H1 (cell line): Measurements from ENCODE around the gene MRTFB. TPM values are rescaled to one million over a fixed set of nuclear protein-coding genes. Genes with fewer than 3 reads are reported as not detected.

Experiments
- CTCF ChIA-PET: fragments of 300-600 bp; sonication (Branson Sonifier 250); formaldehyde crosslinking; loops from one replicate; lab custom pipeline; 2021; ENCODE audit not compliant: partially characterized antibody; lab: Charles Lee
- POLR2A ChIA-PET: fragments of 300-600 bp; sonication (Branson Sonifier 250); formaldehyde crosslinking; loops from one replicate; lab custom pipeline; 2021; ENCODE audit warnings: inconsistent platforms; ENCODE audit not compliant: partially characterized antibody; lab: Charles Lee
- DNase-seq, 2 experiments: peaks; one replicate each; pipeline versions ENCODE4 v3.0.0 to v3.0.0-alpha.2; 2010 to 2022; ENCODE audit warnings: low spot score in 2 of 2, low read depth in 1 of 2, mixed read lengths in 1 of 2
- FAIRE-seq: peaks from 2 replicates; lab custom pipeline; 2011; peaks lifted over from hg19 to GRCh38; lab: Jason Lieb, UNC
- H2AFZ ChIP-seq: 2 replicates; pipeline ENCODE4 v1.8.1; 2012; ENCODE audit warnings: low read length, inconsistent platforms
- H2AK5ac ChIP-seq: 2 replicates; pipeline ENCODE4 v1.6.1; 2013; ENCODE audit warnings: low read depth, low read length
- H2BK120ac ChIP-seq: replicated peaks from 2 replicates; pipeline ENCODE3; 2013; ENCODE audit warnings: low read depth, low read length, inconsistent platforms
- H2BK12ac ChIP-seq: 2 replicates; pipeline ENCODE4 v1.6.1; 2013; ENCODE audit warnings: low read depth, low read length
- H2BK15ac ChIP-seq: 2 replicates; pipeline ENCODE4 v1.6.1; 2013; ENCODE audit warnings: low read length
- H2BK20ac ChIP-seq: 2 replicates; pipeline ENCODE4 v1.6.1; 2013; ENCODE audit warnings: low read length
- H2BK5ac ChIP-seq: 2 replicates; pipeline ENCODE4 v1.6.1; 2013; ENCODE audit warnings: low read depth, low read length
- H3K14ac ChIP-seq: 2 replicates; pipeline ENCODE4 v1.6.1; 2013; ENCODE audit warnings: inconsistent platforms; ENCODE audit not compliant: insufficient read length
- H3K18ac ChIP-seq: 2 replicates; pipeline ENCODE4 v1.6.1; 2013; ENCODE audit warnings: low read length; ENCODE audit errors: extremely low read depth
- H3K23ac ChIP-seq: 2 replicates; pipeline ENCODE4 v1.6.1; 2013; ENCODE audit warnings: inconsistent platforms; ENCODE audit not compliant: insufficient read length
- H3K23me2 ChIP-seq: 2 replicates; pipeline ENCODE4 v1.6.1; 2013; ENCODE audit warnings: low read depth, low read length
- H3K27ac ChIP-seq: 2 replicates; pipeline ENCODE4 v1.6.1; 2011; ENCODE audit warnings: low read depth, low read length, inconsistent platforms
- H3K27me3 ChIP-seq, 4 experiments: replicated peaks in 1 of 4; 1 replicate in 1 of 4; 2 replicates in 3 of 4; pipeline versions ENCODE4 v1.6.1 to v1.8.1; 2011 to 2013; ENCODE audit warnings: low read length in 3 of 4, mild to moderate bottlenecking in 3 of 4, inconsistent platforms in 2 of 4, mixed read lengths in 2 of 4, moderate library complexity in 1 of 4; ENCODE audit not compliant: control insufficient read depth in 3 of 4, insufficient read depth in 3 of 4; ENCODE audit errors: extremely low read depth in 1 of 4
- H3K36me3 ChIP-seq, 4 experiments: 2 replicates each; pipeline versions ENCODE4 v1.6.1 to v1.8.1; 2011 to 2013; ENCODE audit warnings: mild to moderate bottlenecking in 4 of 4, low read length in 3 of 4, moderate library complexity in 2 of 4, control low read depth in 1 of 4, inconsistent platforms in 1 of 4; ENCODE audit not compliant: insufficient read depth in 4 of 4, control insufficient read depth in 2 of 4
- H3K4ac ChIP-seq: replicated peaks from 2 replicates; pipeline ENCODE3; 2013; ENCODE audit warnings: low read length, low read depth, mixed read lengths, inconsistent platforms; ENCODE audit not compliant: insufficient read length
- H3K4me1 ChIP-seq, 4 experiments: replicated peaks in 1 of 4; 1 replicate in 1 of 4; 2 replicates in 3 of 4; pipeline versions ENCODE4 v1.6.1 to v1.8.1; 2011 to 2013; ENCODE audit warnings: low read length in 3 of 4, inconsistent platforms in 2 of 4, mixed read lengths in 1 of 4; ENCODE audit not compliant: insufficient read depth in 4 of 4, control insufficient read depth in 3 of 4
- H3K4me2 ChIP-seq, 2 experiments: 2 replicates each; pipeline versions ENCODE4 v1.6.1 to v1.8.1; 2011 to 2013; ENCODE audit warnings: low read depth in 2 of 2, low read length in 2 of 2, control low read depth in 1 of 2, inconsistent platforms in 1 of 2, mild to moderate bottlenecking in 1 of 2; ENCODE audit not compliant: insufficient read depth in 1 of 2
- H3K4me3 ChIP-seq, 4 experiments: fragments of 200-600, 300-600 bp in 1 of 4; sonication (generic), shearing (Covaris generic), sonication (Bioruptor Twin) in 1 of 4; 2 replicates each; pipeline versions ENCODE4 v1.5.1 to v1.8.1; 2011 to 2016; ENCODE audit warnings: low read length in 4 of 4, low read depth in 3 of 4, control low read depth in 2 of 4, inconsistent platforms in 2 of 4, mild to moderate bottlenecking in 2 of 4, mixed read lengths in 1 of 4, moderate library complexity in 1 of 4; ENCODE audit not compliant: insufficient read depth in 2 of 4; ENCODE audit errors: extremely low read depth in 1 of 4
- H3K56ac ChIP-seq: replicated peaks from 2 replicates; pipeline ENCODE3; 2013; ENCODE audit warnings: low read depth, mild to moderate bottlenecking, mixed read lengths, low read length, inconsistent platforms; ENCODE audit not compliant: insufficient read length
- H3K79me1 ChIP-seq: 2 replicates; pipeline ENCODE4 v1.6.1; 2013; ENCODE audit warnings: low read depth, low read length, control low read depth
- H3K79me2 ChIP-seq, 2 experiments: 2 replicates each; pipeline versions ENCODE4 v1.6.1 to v1.8.1; 2012 to 2013; ENCODE audit warnings: low read length in 2 of 2, mild to moderate bottlenecking in 2 of 2, inconsistent platforms in 1 of 2; ENCODE audit not compliant: insufficient read depth in 2 of 2, control insufficient read depth in 1 of 2
- H3K9ac ChIP-seq, 4 experiments: replicated peaks in 1 of 4; 1 replicate in 1 of 4; 2 replicates in 3 of 4; pipeline versions ENCODE4 v1.6.1 to v1.8.1; 2011 to 2013; ENCODE audit warnings: low read depth in 3 of 4, low read length in 3 of 4, control low read depth in 2 of 4, mild to moderate bottlenecking in 2 of 4, moderate library complexity in 2 of 4, inconsistent platforms in 1 of 4; ENCODE audit errors: extremely low read depth in 1 of 4
- H3K9me3 ChIP-seq, 2 experiments: 2 replicates each; pipeline versions ENCODE4 v1.6.1 to v1.8.1; 2012 to 2013; ENCODE audit warnings: mild to moderate bottlenecking in 2 of 2, moderate library complexity in 2 of 2, control low read depth in 1 of 2, inconsistent platforms in 1 of 2, low read depth in 1 of 2, low read length in 1 of 2, mixed read lengths in 1 of 2; ENCODE audit not compliant: insufficient read depth in 2 of 2
- H4K20me1 ChIP-seq, 2 experiments: replicated peaks in 1 of 2; 2 replicates each; pipeline versions ENCODE3 to v1.8.1; 2011 to 2013; ENCODE audit warnings: inconsistent platforms in 2 of 2, low read length in 2 of 2, mild to moderate bottlenecking in 1 of 2; ENCODE audit not compliant: insufficient read depth in 2 of 2, control insufficient read depth in 1 of 2
- H4K5ac ChIP-seq: 2 replicates; pipeline ENCODE4 v1.6.1; 2013; ENCODE audit warnings: low read length, low read depth, mixed read lengths, inconsistent platforms; ENCODE audit not compliant: insufficient read length
- H4K8ac ChIP-seq: 2 replicates; pipeline ENCODE4 v1.8.0; 2013; ENCODE audit warnings: mild to moderate bottlenecking, moderate library complexity, low read length, inconsistent platforms; ENCODE audit not compliant: insufficient read depth; ENCODE audit errors: extremely low read depth
- H4K91ac ChIP-seq: replicated peaks from 2 replicates; pipeline ENCODE3; 2013; ENCODE audit warnings: low read length, mixed read lengths, inconsistent platforms; ENCODE audit not compliant: insufficient read length
- EP300 ChIP-seq, 2 experiments: IDR thresholded peaks; 1 replicate in 1 of 2; 2 replicates in 1 of 2; pipeline ENCODE4 v1.6.1; 2011 to 2012; ENCODE audit warnings: low read depth in 2 of 2, low read length in 2 of 2, mild to moderate bottlenecking in 2 of 2, borderline replicate concordance in 1 of 2, inconsistent platforms in 1 of 2, moderate library complexity in 1 of 2
- FOSL1 ChIP-seq: IDR thresholded peaks from 2 replicates; pipeline ENCODE4 v1.6.1; 2011; ENCODE audit warnings: mild to moderate bottlenecking, low read depth, low read length, moderate library complexity; ENCODE audit not compliant: insufficient read depth
- GTF2F1 ChIP-seq: IDR thresholded peaks from 2 replicates; pipeline ENCODE4 v1.6.1; 2012; ENCODE audit warnings: low read depth, low read length, improper control_type of control experiment, borderline replicate concordance
- HDAC2 ChIP-seq, 2 experiments: fragments of 300-600 bp in 1 of 2; sonication (generic) in 1 of 2; IDR thresholded peaks; 2 replicates each; pipeline ENCODE4 v1.6.1; 2011 to 2012; ENCODE audit warnings: low read depth in 2 of 2, low read length in 2 of 2, mild to moderate bottlenecking in 2 of 2, moderate library complexity in 2 of 2, borderline replicate concordance in 1 of 2, inconsistent platforms in 1 of 2
- MAFK ChIP-seq: IDR thresholded peaks from 2 replicates; pipeline ENCODE4 v1.6.1; 2012; ENCODE audit warnings: low read depth, mild to moderate bottlenecking, improper control_type of control experiment, low read length
- RBBP5 ChIP-seq: IDR thresholded peaks from 2 replicates; pipeline ENCODE4 v1.7.1; 2012; ENCODE audit warnings: low read depth, mild to moderate bottlenecking, inconsistent platforms, low read length, moderate library complexity, borderline replicate concordance
- WGBS, 2 experiments: shearing (Covaris generic) in 1 of 2; methylation state at CpG; one replicate each; pipeline versions ENCODE4 v1.1.6 to v1.1.7; 2013 to 2015; ENCODE audit warnings: low lambda C conversion rate in 2 of 2, mixed read lengths in 2 of 2, inconsistent platforms in 1 of 2, low coverage in 1 of 2, missing lambda C conversion rate in 1 of 2; ENCODE audit not compliant: insufficient replicate concordance in 2 of 2, insufficient coverage in 1 of 2, insufficient read length in 1 of 2; ENCODE audit errors: extremely low coverage in 1 of 2, missing lambda C conversion rate in 1 of 2; 5-methylcytosine and 5-hydroxymethylcytosine counted together
- polyA plus RNA-seq, 7 experiments: library from polyadenylated mRNA; depleted of rRNA in 3 of 7; stranded (reverse) in 5 of 7; unstranded in 2 of 7; fragments of >200 nt in 5 of 7; fragments of 200-250 nt in 2 of 7; gene quantifications; 1 replicate in 5 of 7; 2 replicates in 1 of 7; 4 replicates in 1 of 7; pipeline versions ENCODE4 v1.2.1 to v1.2.3, GENCODE V29; 2011 to 2013; ENCODE audit warnings: missing spikeins in 2 of 7, mixed read lengths in 2 of 7
- total RNA-seq: library from RNA; stranded (reverse); fragmentation: NEBNext Ultra II Directional; extraction: Animal tissue kit (Norgen Biotek cat#: 25700); gene quantifications from 2 replicates; pipeline ENCODE4 v1.2.1, GENCODE V29; 2021
- TF ChIP-seq, protein P1 (sequence below): IDR thresholded peaks from 2 replicates; pipeline ENCODE4 v1.6.1; 2011; ENCODE audit warnings: low read length, improper control_type of control experiment

The MRTFB gene
- total and polyA plus RNA-seq, 2 of the 8 experiments (the other 6 are each of a cell fraction or from before 2014, with no cell fraction given) = 13.5 to 34.9 TPM

DNA sequence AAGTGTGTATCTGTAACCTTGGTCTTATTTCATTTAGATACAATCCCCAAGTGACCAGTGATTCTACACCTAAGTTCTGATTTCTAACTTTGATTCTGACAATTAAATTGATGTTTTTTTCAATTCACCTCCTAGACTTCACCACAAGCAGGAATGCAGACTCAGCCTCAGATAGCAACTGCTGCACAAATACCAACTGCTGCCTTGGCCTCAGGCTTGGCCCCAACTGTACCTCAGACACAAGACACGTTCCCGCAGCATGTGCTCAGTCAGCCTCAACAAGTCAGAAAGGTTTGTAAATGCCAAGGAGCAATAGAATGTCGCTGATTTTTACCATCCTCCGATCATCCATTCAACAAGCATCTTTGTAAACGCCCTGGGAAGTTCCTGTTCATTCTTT, 177.7 kb downstream of the MRTFB start:
- Histone ChIP-seq H2AK5ac (no peak overlapping the region), H2BK12ac (no peak overlapping the region)
- no peak for FAIRE-seq

More for the DNA sequence above, 177.7 kb downstream of the MRTFB start:
- Histone ChIP-seq H3K4me1 (no peaks in the 10 kb centered on the region), H4K5ac (no peak overlapping the region), H3K27me3 (no peaks in the 10 kb centered on the region), H2BK120ac (no peak overlapping the region), H2BK5ac (no peak overlapping the region), H3K79me1 (no peaks in the 10 kb centered on the region; the same call in 1 of the 2 replicates), H3K27ac (no peak overlapping the region), H3K23me2 (no peaks in the 10 kb centered on the region), H3K23ac (no peak overlapping the region), H3K9ac (no peak overlapping the region), H4K20me1 (peaks cover 0 to 5% of the 10 kb centered on the region in 2 experiments), H4K8ac (no peak overlapping the region), H3K56ac (no peak overlapping the region), H3K79me2 (no peaks in the 10 kb centered on the region), H2BK20ac (no peak overlapping the region), H3K4ac (no peak overlapping the region), H2BK15ac (no peak overlapping the region), H2AFZ (no peak overlapping the region), H3K9me3 (no peaks in the 10 kb centered on the region), H3K14ac (no peak overlapping the region), H3K4me2 (no peak overlapping the region), H4K91ac (no peak overlapping the region), H3K18ac (no peak overlapping the region), H3K36me3 (peaks cover 10 to 72% (median 50%) of the 10 kb centered on the region in 4 experiments), H3K4me3 (no peak overlapping the region)
- 85% methylated on average over 5 of the region's 5 CpGs; no CpG with 5 or more reads in 1 of the 2 experiments for WGBS, 2 experiments
- POLR2A ChIA-PET = no interaction called here
- CTCF ChIA-PET = interaction anchor here (0.8 to 3.6 kb wide), 18 partner anchors 9 to 329 kb away, joined by 3 to 25 read pairs (median 5); partner anchors contain the start of gene ERCC4
- TF ChIP-seq GTF2F1 = no peak
- TF ChIP-seq MAFK = no peak
- no peak for TF ChIP-seq HDAC2 (IDR thresholded peaks at IDR 0.05; ENCODE audit: borderline replicate concordance in 1 of 2, low read depth in 2 of 2, low read length in 2 of 2)
- TF ChIP-seq EP300 (IDR thresholded peaks at IDR 0.05; ENCODE audit: borderline replicate concordance in 1 of 2, low read depth in 2 of 2, low read length in 2 of 2) = no peak
- TF ChIP-seq FOSL1 = no peak
- no peak for TF ChIP-seq RBBP5
- TF ChIP-seq, protein P1, sequence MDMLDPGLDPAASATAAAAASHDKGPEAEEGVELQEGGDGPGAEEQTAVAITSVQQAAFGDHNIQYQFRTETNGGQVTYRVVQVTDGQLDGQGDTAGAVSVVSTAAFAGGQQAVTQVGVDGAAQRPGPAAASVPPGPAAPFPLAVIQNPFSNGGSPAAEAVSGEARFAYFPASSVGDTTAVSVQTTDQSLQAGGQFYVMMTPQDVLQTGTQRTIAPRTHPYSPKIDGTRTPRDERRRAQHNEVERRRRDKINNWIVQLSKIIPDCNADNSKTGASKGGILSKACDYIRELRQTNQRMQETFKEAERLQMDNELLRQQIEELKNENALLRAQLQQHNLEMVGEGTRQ = no peak
- no peak for DNase-seq
